SK-N-SH (cell line): Measurements from ENCODE around the gene APBB2. TPM values are rescaled to one million over a fixed set of nuclear protein-coding genes. Genes with fewer than 3 reads are reported as not detected.
"Not testable (repeated sequence)": the region's sequence is repeated elsewhere in the genome, so short reads cannot be mapped to it uniquely, and the experiment has no call there.

ENCODE experiments used
- CTCF ChIA-PET: fragments of 300-600, 350-600 bp; formaldehyde crosslinking; extraction: SDS; loops from one replicate; lab custom pipeline; 2021; lab: Yijun Ruan, JAX
- POLR2A ChIA-PET: fragments of 350-600 bp; sonication (Branson Sonifier 250); formaldehyde crosslinking; extraction: SDS; loops from one replicate; lab custom pipeline; 2020; ENCODE audit warnings: antibody characterized with exemption, inconsistent platforms; lab: Yijun Ruan, JAX
- DNase-seq: peaks from one replicate; pipeline ENCODE4 v3.0.0; 2012
- H2AFZ ChIP-seq: fragments of 200-600 bp; sonication (generic); 2 replicates; pipeline ENCODE4 v1.8.1; 2016; ENCODE audit warnings: antibody characterized with exemption, mild to moderate bottlenecking, low read depth
- H3F3A ChIP-seq: fragments of 200-600 bp; sonication (generic); replicated peaks from 2 replicates; pipeline ENCODE3; 2016; ENCODE audit warnings: antibody characterized with exemption, mild to moderate bottlenecking; ENCODE audit not compliant: insufficient read depth
- H3K27ac ChIP-seq, 2 experiments: fragments of 200-500 bp in 1 of 2; fragments of 200-600 bp in 1 of 2; sonication (Bioruptor generic) in 1 of 2; sonication (generic), shearing (Covaris generic) in 1 of 2; 2 replicates each; pipeline versions ENCODE4 v1.5.1 to v1.6.1; 2014 to 2016; ENCODE audit warnings: low read depth in 2 of 2, inconsistent platforms in 1 of 2, low read length in 1 of 2, mild to moderate bottlenecking in 1 of 2, mixed read lengths in 1 of 2
- H3K27me3 ChIP-seq: fragments of 200-600 bp; sonication (generic), shearing (Covaris generic); 2 replicates; pipeline ENCODE4 v1.6.1; 2016; ENCODE audit warnings: mixed run types; ENCODE audit not compliant: insufficient read depth
- H3K36me3 ChIP-seq, 2 experiments: fragments of 200-500 bp in 1 of 2; fragments of 200-600 bp in 1 of 2; sonication (Bioruptor generic) in 1 of 2; sonication (generic) in 1 of 2; replicated peaks in 1 of 2; 2 replicates each; pipeline versions ENCODE3 to v1.5.1; 2014 to 2016; ENCODE audit warnings: low read length in 1 of 2, mild to moderate bottlenecking in 1 of 2; ENCODE audit not compliant: insufficient read depth in 2 of 2, control insufficient read depth in 1 of 2
- H3K4me1 ChIP-seq, 2 experiments: fragments of 200-500 bp in 1 of 2; fragments of 200-600 bp in 1 of 2; sonication (Bioruptor generic) in 1 of 2; sonication (generic), shearing (Covaris generic) in 1 of 2; 2 replicates each; pipeline versions ENCODE4 v1.5.1 to v1.6.1; 2014 to 2016; ENCODE audit warnings: low read depth in 1 of 2, low read length in 1 of 2, mixed run types in 1 of 2; ENCODE audit not compliant: insufficient read depth in 2 of 2, control insufficient read depth in 1 of 2
- H3K4me2 ChIP-seq: fragments of 200-600 bp; sonication (generic), shearing (Covaris generic); 2 replicates; pipeline ENCODE4 v1.6.1; 2017; ENCODE audit warnings: mixed run types
- H3K4me3 ChIP-seq, 2 experiments: fragments of 200-500 bp in 1 of 2; fragments of 200-600 bp in 1 of 2; sonication (Bioruptor generic) in 1 of 2; sonication (generic), shearing (Covaris generic) in 1 of 2; 2 replicates each; pipeline versions ENCODE4 v1.5.1 to v1.8.1; 2014 to 2016; ENCODE audit warnings: low read depth in 2 of 2, inconsistent platforms in 1 of 2, low read length in 1 of 2, mild to moderate bottlenecking in 1 of 2, mixed read lengths in 1 of 2, moderate library complexity in 1 of 2
- H3K79me2 ChIP-seq: fragments of 200-600 bp; sonication (generic); 2 replicates; pipeline ENCODE4 v1.8.1; 2017; ENCODE audit warnings: mild to moderate bottlenecking; ENCODE audit not compliant: insufficient read depth
- H3K9ac ChIP-seq: fragments of 200-600 bp; sonication (generic); 2 replicates; pipeline ENCODE4 v1.6.1; 2017; ENCODE audit warnings: mixed run types
- H3K9me2 ChIP-seq: fragments of 200-600 bp; sonication (generic); 2 replicates; pipeline ENCODE4 v1.6.1; 2017; ENCODE audit warnings: mixed run types
- H3K9me3 ChIP-seq: fragments of 200-600 bp; sonication (generic); 2 replicates; pipeline ENCODE4 v1.6.1; 2017; ENCODE audit warnings: mixed run types, mild to moderate bottlenecking, moderate library complexity
- H4K20me1 ChIP-seq: fragments of 200-600 bp; sonication (generic); 2 replicates; pipeline ENCODE4 v1.6.1; 2017; ENCODE audit warnings: mild to moderate bottlenecking, mixed run types; ENCODE audit not compliant: insufficient read depth
- CHD2 ChIP-seq: fragments of 150-350 bp; IDR thresholded peaks from 2 replicates; pipeline ENCODE4 v1.6.1; 2018; ENCODE audit warnings: low read length; ENCODE audit not compliant: partially characterized antibody
- FOSL2 ChIP-seq: IDR thresholded peaks from 2 replicates; pipeline ENCODE4 v1.4.0; 2012; ENCODE audit warnings: low read depth, mild to moderate bottlenecking, moderate library complexity, borderline replicate concordance
- FOXM1 ChIP-seq: IDR thresholded peaks from 2 replicates; pipeline ENCODE4 v1.4.0; 2012; ENCODE audit warnings: low read depth, mild to moderate bottlenecking
- IRF3 ChIP-seq: fragments of 150-350 bp; IDR thresholded peaks from 2 replicates; pipeline ENCODE4 v1.6.1; 2016; ENCODE audit warnings: mild to moderate bottlenecking, low read depth, low read length
- JUND ChIP-seq: IDR thresholded peaks from 2 replicates; pipeline ENCODE4 v1.4.0; 2012
- WGBS: methylation state at CpG from one replicate; pipeline ENCODE4 v1.1.6; 2017; ENCODE audit warnings: low lambda C conversion rate; 5-methylcytosine and 5-hydroxymethylcytosine counted together
- polyA plus RNA-seq, 3 experiments: library from polyadenylated mRNA; depleted of rRNA; stranded (reverse); fragments of >200 nt; gene quantifications; 2 replicates each; pipeline ENCODE4 v1.2.3, GENCODE V29; 2012

The APBB2 gene
- polyA plus RNA-seq, 1 of the 3 experiments (the other 2 are of a cell fraction) = 49.8 TPM

- CTCF ChIA-PET = no interaction called here
- DNase-seq = no peak
- Histone ChIP-seq H3K27me3 (no peaks in the 10 kb centered on the region), H3F3A (peaks cover 6% of the 10 kb centered on the region), H3K27ac (no peak overlapping the region; a peak in 2 of 4 replicates), H3K9me2 (no peaks in the 10 kb centered on the region), H3K79me2 (peaks cover 63% of the 10 kb centered on the region), H3K4me3 (no peak overlapping the region), H3K9me3 (no peaks in the 10 kb centered on the region), H2AFZ (no peak overlapping the region), H3K4me1 (peaks cover 11 to 18% of the 10 kb centered on the region in 2 experiments; a peak in 3 of 4 replicates), H3K9ac (no peak overlapping the region), H3K4me2 (no peak overlapping the region), H4K20me1 (no peaks in the 10 kb centered on the region), H3K36me3 (peaks cover 3 to 15% of the 10 kb centered on the region in 2 experiments)
- POLR2A ChIA-PET = no interaction called here
- TF ChIP-seq CHD2 = no peak
- no peak for TF ChIP-seq FOXM1
- 89% methylated on average over 12 of the region's 12 CpGs for WGBS
Measured at GRCh38 chr4:41060352-41061334, 153.7 kb downstream of the APBB2 start.

GRCh38 chr4:41059411-41059810, 154.9 kb downstream of the APBB2 start:
- CTCF ChIA-PET = interaction anchor here (0.6 kb wide), 1 partner anchor 99 kb away, joined by 3 read pairs; no protein-coding TSS in a partner anchor
- H3K9me3 ChIP-seq, H3F3A ChIP-seq, H3K27me3 ChIP-seq, POLR2A ChIA-PET, H2AFZ ChIP-seq, H3K9me2 ChIP-seq, H4K20me1 ChIP-seq, H3K27ac ChIP-seq, H3K4me3 ChIP-seq, H3K9ac ChIP-seq, DNase-seq, H3K4me2 ChIP-seq: not testable (repeated sequence)
- peaks cover 11 to 18% of the 10 kb centered on the region in 2 experiments; a peak in 3 of 4 replicates for H3K4me1 ChIP-seq
- H3K79me2 ChIP-seq = peaks cover 59% of the 10 kb centered on the region
- peaks cover 3 to 15% of the 10 kb centered on the region in 2 experiments for H3K36me3 ChIP-seq
- WGBS = 97% methylated on average over 9 of the region's 9 CpGs

GRCh38 chr4:41058426-41058825, 155.9 kb downstream of the APBB2 start:
- TF ChIP-seq JUND (0 out of 2 replicates have a peak, but pooled peaks have one; percentile 20), FOSL2 (peak; percentile 28; the same call in 1 of the 2 replicates), IRF3 (no peak)
- no peak overlapping the region for H2AFZ ChIP-seq
- no peaks in the 10 kb centered on the region for H3K9me2 ChIP-seq
- 89% methylated on average over 3 of the region's 3 CpGs for WGBS
- peaks cover 6% of the 10 kb centered on the region for H3F3A ChIP-seq
- H3K36me3 ChIP-seq = peaks cover 3 to 15% of the 10 kb centered on the region in 2 experiments
- no peak overlapping the region for H3K9ac ChIP-seq
- peaks cover 11 to 18% of the 10 kb centered on the region in 2 experiments; a peak in 3 of 4 replicates for H3K4me1 ChIP-seq
- H3K4me3 ChIP-seq = no peak overlapping the region
- H3K27ac ChIP-seq = peak overlapping the region in 1 of 2 experiments; percentile 24; a peak in 2 of 4 replicates
- H3K4me2 ChIP-seq = no peak overlapping the region
- CTCF ChIA-PET = no interaction called here
- H4K20me1 ChIP-seq = no peaks in the 10 kb centered on the region
- H3K79me2 ChIP-seq = peaks cover 61% of the 10 kb centered on the region
- H3K27me3 ChIP-seq = no peaks in the 10 kb centered on the region
- no peaks in the 10 kb centered on the region for H3K9me3 ChIP-seq
- POLR2A ChIA-PET = no interaction called here
- DNase-seq = no peak
